H54 (cell line): ENCODE results near the gene LRRC39.

Source experiments
- DNase-seq: peaks from one replicate; pipeline ENCODE4 v3.0.0; 2011; ENCODE audit warnings: low spot score, mixed read lengths; ENCODE audit not compliant: insufficient read length
- FAIRE-seq: peaks from 3 replicates; lab custom pipeline; 2011; peaks lifted over from hg19 to GRCh38; lab: Jason Lieb, UNC
- POLR2A ChIP-seq: IDR thresholded peaks from 2 replicates; pipeline ENCODE4 v1.6.1; 2011; ENCODE audit warnings: low read depth, mild to moderate bottlenecking, low read length

Gene LRRC39

DNA sequence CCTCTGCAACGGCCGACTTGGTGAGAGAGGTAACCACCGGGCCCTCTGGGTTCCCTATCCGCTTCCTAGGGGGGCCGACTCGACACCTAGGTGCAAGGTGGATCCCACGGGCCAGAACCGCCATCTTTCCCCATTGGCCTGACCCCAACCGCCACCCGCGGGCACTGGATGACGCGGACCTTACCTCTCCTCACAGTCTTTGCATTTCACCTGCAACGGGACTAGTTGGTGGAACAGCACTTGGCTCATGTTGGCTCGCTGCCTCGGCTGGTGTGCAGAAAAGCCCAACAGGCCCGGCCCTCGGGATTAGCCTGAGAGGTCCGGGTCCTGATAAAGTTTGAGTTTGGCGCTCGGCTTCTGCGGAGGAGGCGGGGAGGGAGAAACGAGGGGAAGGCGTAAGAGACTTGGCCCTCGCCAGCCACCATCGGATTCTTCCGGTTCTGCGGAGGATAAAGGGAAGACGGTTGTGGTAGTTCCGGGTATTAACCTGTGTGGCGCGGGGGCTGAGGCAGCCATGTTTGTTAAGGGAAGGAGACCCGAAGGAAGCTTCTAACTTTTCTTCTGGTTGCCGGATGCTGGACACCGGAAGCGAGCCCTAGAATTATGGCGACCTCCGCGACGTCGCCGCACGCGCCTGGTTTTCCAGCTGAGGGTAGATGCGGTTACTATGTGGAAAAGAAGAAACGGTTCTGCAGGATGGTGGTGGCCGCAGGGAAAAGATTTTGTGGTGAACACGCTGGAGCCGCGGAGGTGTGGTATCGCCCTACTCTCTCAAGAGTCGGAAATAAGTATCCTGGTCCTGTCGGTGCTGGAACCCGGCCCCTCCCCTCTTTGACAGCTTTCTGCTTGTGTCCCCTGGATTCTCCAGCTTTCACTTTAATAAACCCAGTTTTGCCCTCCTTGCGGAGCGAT, 45.2 kb downstream of the LRRC39 start, which contains the start of the genes SASS6 and TRMT13:
Gene SASS6 (minus strand): TSS at position 365 of the 912 bp plus-strand sequence. CDS start 116 bp downstream, at position 249.
Gene TRMT13 (plus strand): TSS at position 598 of the 912 bp plus-strand sequence. CDS start 6 bp downstream, at position 604.
- peak; percentile 45 for TF ChIP-seq POLR2A
- DNase-seq: peak; percentile 73
- peak; percentile 97 for FAIRE-seq

DNA sequence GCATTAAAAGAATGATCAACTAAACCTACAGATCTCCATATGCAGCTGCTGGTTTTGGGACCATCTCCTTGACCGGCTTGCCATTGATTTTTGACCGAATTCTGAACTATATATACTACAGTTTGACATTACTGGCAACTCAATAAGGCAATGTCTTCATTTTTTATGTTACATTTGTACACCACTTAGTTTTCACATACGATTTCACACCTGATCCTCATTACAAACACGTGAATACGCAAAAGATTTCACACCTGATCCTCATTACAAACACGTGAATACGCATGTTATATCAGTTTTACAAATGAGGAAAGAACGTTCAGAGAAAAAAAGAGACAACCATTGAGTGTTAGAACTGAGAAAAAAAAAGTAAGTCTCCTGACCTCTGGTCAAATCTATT, 46.4 kb downstream of the LRRC39 start:
- no peak for DNase-seq
- peak; percentile 74 for FAIRE-seq
- TF ChIP-seq POLR2A: no peak

- DNase-seq (no peak), FAIRE-seq (no peak)
- no peak for TF ChIP-seq POLR2A
Observed at GRCh38 chr1:100130552-100131077, 47.4 kb downstream of the LRRC39 start.

DNA sequence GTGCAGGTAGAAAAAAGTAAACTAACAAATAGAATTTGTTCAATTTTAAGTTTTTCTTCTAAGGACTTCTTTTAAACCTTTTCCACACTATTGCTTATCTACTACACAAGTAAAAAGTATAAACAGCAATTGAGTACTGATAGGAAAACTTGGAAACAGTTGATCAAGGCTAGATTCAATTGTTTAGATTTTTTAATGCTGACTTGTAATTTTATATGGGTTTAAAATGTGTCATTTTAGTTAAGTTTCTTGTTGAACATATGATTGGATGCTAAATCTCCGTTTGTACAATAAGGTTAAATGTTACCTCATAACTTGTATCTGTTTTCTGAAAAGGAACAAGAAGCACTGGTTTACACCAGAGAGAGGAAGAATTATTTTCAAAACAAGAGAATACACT, 50.8 kb downstream of the LRRC39 start:
- FAIRE-seq: no peak

DNA sequence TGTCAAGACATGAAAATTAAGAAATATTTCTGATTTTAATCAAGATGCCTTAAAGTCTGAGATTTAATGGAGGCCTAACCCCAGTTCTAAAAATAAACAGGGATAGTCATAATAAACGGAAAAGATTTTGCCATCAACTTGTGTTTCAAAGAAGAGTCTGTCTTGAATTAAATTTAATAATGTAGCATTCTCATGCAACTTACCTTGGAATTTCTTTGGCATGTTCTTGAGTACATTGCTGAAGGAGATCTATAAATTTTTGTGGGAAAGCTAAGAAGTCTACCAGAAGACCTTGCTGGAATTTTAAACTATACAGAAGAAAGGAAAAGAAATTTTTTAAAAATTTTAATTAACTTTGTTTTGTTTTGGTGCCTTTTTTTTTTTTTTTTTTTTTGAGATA, 55.9 kb downstream of the LRRC39 start:
- DNase-seq: no peak
- no peak for FAIRE-seq
- TF ChIP-seq POLR2A: no peak

More for the DNA sequence above, 50.8 kb downstream of the LRRC39 start:
- no peak for DNase-seq
- no peak for TF ChIP-seq POLR2A

GRCh38 chr1:100115524-100115923, 62.5 kb downstream of the LRRC39 start:
- no peak for DNase-seq
- no peak for FAIRE-seq
- TF ChIP-seq POLR2A: no peak

DNA sequence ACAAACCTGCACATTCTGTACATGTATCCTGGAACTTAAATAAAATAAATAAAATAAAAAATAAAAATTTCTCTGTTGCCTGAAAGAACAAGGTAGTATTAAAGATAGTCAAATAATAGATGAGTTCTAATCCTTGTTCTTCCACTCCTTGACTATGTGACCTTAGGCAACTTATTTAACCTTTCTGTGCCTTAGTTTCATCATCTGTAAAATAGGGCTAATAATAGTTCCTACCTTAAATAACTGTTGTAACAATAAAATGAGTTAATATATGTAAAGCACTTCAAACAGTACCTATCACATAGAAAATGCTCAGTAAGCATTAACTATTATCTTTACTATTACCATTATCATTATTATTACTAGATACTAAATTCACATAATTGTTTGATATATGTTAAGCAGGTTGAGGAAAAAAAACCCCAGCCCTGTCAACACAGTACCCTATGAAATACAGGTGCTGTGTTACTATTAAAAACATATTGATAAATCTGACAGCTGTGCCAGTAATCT, 68.4 kb downstream of the LRRC39 start:
- DNase-seq: no peak
- no peak for TF ChIP-seq POLR2A
- no peak for FAIRE-seq

DNA sequence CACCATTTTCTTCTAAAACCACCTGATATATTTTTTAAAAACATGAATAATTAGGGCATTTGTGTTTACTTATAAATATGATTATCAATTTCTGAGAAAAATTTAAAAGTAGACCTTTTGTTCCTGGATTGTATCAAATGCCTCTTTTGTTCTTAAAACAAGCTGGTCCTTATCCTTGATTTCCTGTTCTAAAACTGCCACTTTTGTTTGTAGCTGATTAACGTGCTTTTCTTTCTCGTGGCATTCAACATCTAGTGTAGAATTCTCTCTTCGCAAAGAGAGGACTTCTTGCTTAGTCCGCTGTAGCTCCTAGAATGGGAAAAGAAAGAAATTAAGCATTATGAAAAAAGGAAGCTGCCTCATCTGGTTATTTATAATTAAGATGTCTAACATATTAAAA, 70.4 kb downstream of the LRRC39 start:
- DNase-seq: no peak
- no peak for TF ChIP-seq POLR2A
- no peak for FAIRE-seq

GRCh38 chr1:100101564-100101963, 76.5 kb downstream of the LRRC39 start:
- FAIRE-seq (no peak), DNase-seq (no peak)
- TF ChIP-seq POLR2A: no peak

DNA sequence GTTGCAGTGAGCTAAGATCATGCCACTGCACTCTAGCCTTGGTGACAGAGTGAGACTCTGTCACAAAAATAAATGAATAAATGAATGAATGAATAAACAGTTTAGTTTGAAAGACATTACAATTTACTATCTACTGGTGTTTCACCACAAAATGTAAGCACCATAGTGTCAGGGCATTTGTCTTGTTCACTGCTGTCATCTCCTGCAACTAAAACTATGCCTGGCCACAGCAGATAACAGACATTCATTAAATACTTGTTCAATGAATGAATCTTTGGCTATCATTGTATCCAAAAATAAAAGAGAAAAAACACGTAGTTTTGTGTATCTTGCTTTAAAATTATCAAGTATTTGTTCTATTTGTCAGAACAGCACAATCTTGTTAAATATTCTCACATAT, 77.9 kb downstream of the LRRC39 start:
- peak; percentile 6 for FAIRE-seq
- TF ChIP-seq POLR2A: no peak

More for the DNA sequence above, 77.9 kb downstream of the LRRC39 start:
- DNase-seq: no peak
